ENCODE data around the gene ACSF3.
"Not testable (repeated sequence)": the region's sequence is repeated elsewhere in the genome, so short reads cannot be mapped to it uniquely, and the experiment has no call there.

Gene ACSF3

DNA sequence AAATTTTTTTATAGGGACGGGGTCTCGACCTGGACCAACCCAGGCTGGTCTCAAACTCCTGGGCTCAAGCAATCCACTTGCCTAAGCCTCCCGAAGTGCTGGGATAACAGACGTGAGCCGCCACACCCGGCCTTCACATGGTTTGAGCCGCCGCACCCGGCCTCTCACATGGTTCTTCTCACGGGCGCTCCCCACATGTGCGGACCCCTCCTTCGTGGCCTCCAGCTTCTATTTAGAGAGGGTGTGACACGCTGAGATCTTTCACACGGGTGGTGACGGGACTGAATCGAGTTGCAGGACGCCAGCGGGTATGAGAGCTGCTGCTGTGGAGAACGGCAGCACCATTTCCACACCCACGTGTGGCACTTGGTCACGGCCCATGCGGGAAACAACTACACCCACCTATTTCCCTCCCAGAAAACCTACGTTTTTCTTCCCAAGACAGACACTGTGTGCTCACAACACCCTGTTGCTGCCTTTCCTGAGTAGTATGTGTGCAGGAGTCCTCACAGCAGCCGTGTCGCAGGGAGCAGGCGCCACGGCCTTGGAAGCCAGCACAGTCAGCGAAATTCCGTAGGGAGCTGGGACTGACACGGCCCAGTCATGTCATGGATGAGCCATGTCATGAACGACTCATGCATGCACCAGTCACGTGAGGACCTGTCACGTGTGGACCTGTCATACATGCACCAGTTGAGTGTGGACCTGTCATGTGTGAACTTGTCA, 20.1 kb upstream of the ACSF3 start:
- no peak for DNase-seq (ENCODE audit: low read depth in 2 of 2)

DNA sequence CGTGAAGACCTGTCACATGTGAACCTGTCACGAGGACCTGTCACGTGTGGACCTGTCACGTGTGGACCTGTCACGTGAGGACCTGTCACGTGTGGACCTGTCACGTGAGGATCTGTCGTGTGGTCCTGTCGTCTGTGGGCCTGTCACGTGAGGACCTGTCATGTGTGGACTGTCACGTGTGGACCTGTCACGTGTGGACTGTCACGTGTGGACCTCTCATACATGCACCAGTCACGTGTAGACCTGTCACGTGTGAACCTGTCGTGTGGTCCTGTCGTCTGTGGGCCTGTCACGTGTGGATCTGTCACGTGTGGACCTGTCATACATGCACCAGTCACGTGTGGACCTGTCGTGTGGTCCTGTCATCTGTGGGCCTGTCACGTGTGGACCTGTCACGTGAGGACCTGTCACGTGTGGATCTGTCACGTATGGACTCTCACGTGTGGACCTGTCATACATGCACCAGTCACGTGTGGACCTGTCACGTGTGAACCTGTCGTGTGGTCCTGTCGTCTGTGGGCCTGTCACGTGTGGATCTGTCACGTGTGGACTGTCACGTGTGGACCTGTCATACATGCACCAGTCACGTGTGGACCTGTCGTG, 19.5 kb upstream of the ACSF3 start:
- not testable (repeated sequence) for DNase-seq (ENCODE audit: low read depth in 2 of 2)

DNA sequence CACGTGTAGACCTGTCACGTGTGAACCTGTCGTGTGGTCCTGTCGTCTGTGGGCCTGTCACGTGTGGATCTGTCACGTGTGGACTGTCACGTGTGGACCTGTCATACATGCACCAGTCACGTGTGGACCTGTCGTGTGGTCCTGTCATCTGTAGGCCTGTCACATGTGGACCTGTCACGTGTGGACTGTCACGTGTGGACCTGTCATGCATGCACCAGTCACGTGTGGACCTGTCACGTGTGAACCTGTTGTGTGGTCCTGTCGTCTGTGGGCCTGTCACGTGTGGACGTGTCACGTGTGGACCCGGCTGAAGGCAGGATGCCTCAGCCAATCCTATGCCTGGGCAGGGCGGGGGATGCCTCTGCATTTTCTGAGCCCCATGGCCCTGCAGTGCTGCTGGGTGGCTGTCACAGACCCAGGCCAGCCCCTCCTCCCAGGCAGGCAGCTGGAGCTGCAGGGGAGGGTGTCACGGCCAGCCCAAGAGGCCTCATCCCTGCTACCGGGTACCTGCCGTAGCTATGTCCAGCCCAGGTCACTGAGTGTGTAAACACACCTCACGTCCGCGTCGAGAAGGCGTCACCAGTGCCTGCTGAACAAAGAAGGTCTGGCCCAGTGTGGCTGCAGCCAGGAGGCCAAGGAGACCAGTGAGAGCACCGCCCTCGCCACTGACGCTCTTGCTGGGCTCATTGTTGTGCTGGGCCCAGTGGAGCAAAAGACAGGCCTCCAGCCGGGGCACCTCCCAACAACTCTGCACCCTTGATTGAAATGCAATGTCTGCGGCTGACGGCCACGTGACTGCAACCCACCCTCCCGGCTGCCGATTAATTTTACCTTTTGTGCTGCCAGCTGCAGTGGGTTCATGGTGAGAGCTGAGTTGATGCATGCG, 18.6 kb upstream of the ACSF3 start:
- no peak for DNase-seq (ENCODE audit: low read depth in 2 of 2)

DNA sequence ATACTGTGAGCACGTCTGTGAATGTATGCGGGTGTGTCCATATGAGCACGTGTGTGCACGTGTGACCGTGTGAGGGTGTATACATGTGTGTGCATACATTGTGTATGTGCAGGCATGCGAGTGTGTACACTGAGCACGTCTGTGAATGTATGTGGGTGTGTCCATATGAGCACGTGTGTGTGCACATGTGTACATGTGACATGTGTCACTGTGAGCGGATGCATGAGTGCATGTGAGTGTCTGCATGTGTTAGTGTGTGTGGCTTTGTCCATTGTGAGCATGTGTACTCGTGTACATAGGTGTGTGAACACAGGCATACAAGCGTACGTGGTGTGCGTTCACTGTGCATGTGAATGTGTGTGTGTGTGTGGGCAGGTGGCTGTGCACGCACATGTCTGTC, 17.5 kb upstream of the ACSF3 start:
- no peak for DNase-seq (ENCODE audit: low read depth in 2 of 2)

DNA sequence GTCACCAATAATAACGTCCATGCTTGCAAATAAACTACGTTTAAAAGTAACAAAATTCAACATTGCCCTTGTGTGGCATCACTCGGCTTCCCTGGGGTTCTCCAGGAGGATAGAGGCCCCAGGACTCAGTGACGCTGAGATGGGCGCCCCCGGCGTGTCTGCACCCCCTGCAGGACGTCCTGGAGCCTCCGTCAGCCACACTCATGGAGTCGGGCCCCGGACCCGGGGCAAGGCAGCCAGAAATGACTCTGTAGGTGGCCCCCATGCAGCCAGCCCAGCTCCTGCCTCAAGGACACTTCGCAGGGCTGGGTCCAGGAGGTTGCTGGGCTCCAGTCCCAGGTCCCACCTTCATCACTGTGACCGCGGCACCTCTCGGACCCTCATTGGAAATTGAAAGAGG, 16.6 kb upstream of the ACSF3 start:
- DNase-seq (ENCODE audit: low read depth in 2 of 2), result no peak

DNA sequence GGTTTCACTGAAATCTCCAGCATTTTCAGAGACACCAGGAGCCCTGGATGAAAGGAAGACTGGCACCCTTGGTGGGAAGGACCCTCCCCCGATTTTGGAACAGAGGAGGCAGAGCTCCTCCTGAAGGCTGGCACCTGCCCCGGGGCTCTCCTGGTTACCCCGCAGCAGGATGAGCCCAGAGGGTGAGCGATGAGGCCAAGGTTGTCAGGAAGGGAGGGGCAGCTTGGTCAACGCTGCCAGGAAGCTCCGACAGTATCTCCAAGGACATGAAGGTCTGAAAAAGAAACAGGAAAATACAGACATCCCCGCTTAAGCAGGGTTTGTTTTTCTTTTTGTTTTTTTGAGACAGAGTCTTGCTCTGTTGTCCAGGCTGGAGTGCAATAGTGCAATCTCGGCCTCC, 15.5 kb upstream of the ACSF3 start:
- no peak for DNase-seq (ENCODE audit: low read depth in 2 of 2)

DNA sequence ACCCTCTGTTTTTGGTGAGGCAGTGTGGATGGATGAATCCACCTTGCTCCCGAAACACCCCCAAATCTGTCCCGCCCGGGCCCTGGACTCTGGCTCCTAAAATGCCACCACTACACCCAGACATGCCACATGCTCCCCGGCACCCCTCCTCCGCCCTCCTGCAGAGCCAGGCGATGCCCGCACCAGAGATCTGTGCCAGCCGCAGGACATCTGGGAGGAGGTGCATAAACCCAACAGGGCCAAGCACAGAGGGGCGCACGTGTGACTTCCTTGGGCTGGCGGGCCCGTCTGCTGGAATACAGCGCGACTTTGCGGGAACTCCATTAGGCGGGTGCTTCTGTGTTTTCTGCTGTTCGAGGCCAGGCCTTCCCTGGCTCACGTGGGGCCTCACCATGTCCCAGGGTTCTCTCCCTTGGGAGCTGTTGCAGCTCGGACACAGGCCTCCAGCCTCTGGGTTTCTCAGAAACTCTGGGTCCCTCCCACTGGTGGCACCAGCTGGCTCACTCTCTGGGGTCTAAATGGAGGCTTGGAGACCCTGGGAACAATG, 14.1 kb upstream of the ACSF3 start:
- DNase-seq (ENCODE audit: low read depth in 2 of 2), result no peak

DNA sequence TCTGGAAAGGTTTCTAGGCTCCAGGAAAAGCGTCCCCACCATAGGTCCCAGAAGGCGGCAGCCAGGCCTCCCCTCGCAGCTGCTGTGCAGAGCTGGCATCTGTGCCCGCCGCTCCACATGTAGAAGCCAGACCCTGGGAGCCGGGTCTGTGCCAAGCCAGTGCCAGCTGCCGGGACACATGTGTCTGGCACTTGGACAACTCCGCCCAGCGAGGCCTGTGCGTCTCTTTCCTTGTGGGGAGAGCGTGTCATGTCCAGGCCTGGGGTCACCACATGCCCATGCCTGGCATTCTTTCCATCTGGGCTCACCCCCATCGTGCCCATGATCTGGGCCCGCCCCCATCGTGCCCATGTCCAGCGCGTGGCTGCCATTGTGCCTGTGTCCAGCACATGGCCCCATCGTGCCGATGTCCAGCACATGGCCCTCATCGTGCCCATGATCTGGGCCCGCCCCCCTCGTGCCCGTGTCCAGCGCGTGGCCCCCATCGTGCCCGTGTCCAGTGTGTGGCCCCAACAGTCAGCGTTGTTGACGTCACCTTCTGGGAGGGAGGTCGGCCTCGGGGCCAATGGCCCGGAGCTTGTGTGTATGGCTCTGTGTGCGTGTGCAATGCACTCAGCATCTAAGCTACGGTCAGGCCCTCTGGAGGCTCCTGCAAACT, 13.3 kb upstream of the ACSF3 start:
- DNase-seq (ENCODE audit: low read depth in 2 of 2), result no peak

DNA sequence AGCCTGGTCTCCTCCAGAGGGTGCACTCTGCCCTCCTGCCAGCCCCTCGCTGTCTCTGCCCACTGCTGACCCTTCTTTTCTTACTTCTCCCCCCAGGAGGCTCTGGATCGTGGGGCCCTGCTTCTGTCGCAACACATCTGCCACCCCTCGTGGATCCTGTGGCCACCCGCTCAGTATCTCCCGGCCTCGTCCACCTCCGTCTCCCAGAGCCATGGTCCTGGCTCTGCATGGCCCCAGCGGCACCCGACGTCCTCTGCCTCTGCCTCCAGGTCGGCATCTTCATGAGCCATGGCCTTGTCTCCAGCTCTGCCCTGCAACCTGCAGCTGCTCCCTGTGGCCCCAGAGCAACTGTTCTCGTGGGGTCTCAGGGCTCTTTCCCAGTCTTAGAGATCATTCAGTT, 12.1 kb upstream of the ACSF3 start:
- DNase-seq (ENCODE audit: low read depth in 2 of 2), result no peak

DNA sequence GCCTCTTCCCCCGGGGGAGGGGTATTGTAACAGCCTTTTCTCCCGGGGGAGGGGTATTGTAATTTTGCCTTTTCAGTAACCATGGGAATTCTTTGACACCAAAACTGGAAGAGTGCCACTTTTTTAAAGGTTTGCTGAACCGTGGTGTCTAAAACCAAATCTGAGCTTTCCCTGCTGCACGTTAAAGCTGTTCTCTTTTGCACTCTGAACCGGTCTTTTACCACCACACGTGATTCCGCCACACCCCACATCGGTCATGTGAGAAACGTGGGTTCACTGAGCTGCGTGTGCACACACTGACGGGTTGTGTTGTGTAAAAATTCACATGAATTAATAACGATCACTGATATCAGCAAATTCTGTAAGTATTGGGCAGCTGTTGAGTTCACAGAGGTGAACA, 9.2 kb upstream of the ACSF3 start:
- no peak for DNase-seq (ENCODE audit: low read depth in 2 of 2)

DNA sequence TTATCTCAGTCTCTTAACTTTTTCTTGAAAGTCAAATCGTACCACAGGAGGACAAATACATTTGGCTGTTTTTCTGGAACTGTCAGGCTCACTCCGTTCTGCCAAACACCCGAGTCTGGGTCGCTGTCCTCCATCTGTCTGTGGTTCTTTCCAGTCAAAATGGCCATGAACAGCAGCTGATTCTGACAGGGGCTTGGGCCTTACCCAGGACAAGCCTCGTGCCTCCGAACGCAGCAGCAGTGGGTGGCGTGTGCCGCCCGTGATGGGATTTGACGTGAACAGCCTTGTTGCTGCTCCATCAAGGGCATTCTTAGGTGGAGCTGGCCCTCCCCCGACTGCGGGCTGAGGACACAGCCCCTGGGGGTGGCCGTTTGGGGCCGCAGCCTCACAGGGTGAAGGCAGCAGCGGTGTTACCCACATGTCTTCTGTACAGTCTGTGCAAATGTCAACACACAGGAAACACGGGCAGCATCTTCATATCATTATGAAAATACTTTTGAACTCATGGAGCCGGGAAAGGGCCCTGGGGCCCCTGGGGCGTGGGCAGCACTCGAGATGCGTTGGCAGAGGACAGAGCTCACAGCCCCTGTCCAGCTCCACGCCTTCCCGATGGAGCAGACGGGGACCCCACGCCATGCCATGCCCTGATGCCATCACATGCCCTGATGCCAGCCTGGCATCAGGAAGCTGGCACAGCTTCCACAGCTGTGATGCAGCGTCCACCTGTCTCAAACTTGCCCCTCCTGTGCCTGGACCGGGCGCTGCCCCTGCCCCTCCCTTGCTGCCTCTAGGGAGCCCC, 8.6 kb upstream of the ACSF3 start:
- DNase-seq (ENCODE audit: low read depth in 2 of 2), result no peak

DNA sequence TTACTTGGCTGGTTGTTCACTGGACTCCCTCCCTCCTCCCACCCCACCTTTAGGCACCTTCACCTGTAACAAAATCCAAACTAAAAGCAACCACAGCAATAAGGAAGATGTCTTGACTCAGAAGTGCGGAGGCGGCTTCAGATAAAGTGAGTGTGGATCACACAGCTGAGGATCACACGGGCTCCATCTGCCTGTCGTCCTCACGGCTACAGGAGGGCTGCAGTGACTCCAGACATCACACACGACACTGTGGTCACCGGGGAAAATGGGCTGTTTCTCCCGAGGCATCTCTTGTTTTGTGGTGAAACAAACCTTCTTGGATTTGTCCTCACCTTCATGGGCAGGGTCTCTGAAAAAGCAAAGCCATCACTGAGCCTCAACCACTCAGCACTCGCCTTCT, 7.9 kb upstream of the ACSF3 start:
- DNase-seq (ENCODE audit: low read depth in 2 of 2), result no peak

DNA sequence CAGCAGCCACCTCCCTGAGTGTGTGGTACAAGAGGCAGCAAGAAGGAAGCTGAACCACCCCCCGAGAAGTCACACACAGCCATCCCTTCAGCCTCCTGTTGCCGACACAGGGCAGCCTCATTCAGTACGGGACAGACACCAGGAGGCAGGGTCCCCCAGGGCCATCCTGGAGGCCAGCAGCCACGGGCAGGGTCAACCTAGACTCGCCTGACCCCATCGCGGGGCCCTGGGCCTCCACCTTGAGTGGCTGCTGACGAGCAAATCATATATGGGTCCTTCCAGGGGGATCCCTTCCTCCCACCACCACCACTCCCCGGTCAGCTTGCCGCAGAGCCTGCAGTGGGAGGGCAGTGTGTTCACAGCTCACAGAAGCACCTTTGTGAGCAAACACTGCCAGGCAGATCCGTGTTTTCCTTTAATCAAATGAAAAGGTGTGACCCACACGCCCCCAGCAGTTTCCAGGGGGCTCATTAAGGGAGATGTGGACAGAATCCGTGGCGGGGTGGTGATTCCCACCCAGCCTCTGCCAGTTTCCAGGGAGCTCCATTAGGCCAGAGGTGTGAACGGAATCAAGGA, 5.6 kb upstream of the ACSF3 start:
- no peak for DNase-seq (ENCODE audit: low read depth in 2 of 2)

DNA sequence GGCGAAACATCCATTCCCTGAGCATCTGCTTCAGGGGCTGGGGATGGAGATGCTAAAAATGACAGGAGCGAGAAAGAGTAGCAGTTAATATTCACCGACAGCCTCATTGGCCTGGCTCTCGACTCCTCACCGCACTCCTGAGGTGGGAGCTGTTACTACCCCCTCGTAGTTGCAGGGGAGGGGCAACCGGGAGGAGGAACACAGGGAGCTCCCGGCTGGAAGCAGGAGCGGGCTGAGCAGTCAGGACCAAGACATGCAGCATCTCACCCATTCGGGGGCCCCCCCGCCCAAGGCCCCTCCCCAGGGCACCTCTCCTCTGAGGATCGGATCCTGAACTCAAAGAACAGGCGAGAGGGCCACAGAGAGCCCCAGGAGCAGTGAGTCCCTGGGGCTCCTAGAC, 4.5 kb upstream of the ACSF3 start:
- no peak for DNase-seq (ENCODE audit: low read depth in 2 of 2)

DNA sequence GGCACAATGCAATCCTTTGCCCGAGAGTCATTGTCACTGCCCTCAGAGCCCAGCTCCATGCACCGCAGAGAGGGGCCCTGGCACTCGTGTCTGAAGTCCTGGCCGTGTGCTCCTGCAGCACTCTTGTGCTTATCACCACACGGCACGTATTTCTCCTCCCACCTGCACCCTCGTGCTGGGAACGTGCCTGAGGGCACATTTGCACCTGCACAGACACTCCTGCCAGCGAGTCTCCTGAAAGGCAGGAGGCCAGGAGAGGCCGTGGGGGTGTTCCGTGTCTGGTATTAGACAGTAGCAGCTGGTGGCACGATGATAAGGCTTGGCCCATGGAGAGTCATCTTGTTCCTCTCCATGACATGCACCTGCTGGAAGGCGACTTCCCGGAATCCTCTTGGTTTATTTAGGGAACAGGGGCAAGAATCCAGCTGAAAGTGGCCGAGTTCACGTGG, 3.4 kb upstream of the ACSF3 start:
- no peak for DNase-seq (ENCODE audit: low read depth in 2 of 2)

DNA sequence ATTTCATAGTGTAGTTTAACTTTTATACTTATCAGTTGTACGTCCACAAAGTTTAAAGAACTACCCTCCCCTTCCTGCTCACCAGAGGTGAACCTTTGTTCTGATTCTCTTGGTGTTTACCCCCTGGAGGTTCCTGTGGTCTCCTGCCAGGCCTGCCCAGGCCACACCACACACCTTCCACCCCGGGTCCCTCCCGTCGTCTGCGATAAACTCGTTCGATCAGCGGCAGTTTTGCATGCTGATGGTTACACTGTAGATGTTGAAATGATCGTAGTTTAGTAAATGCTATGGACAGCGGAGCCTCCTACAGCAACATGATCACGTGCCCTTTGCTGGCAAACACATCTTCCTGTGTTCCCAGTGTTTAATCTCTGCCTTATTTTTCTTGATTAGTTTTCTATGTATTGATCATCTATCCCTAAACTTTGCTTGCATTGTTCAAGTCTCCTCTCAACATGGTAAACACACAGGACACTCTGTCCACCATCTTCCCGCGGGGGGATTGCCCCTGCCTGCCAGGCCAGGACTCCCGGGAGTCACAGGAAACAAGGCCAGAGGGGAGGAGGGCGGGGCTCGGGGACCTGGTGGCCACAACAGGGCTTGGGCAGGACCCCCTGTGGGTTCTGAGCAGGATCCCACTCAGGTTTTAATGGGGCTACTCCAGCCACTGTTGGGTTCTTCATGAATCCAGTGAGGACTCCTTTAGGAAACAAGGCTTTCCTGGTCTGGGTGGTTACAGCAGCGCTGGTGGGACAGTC, 2.8 kb upstream of the ACSF3 start:
- DNase-seq (ENCODE audit: low read depth in 2 of 2), result no peak

DNA sequence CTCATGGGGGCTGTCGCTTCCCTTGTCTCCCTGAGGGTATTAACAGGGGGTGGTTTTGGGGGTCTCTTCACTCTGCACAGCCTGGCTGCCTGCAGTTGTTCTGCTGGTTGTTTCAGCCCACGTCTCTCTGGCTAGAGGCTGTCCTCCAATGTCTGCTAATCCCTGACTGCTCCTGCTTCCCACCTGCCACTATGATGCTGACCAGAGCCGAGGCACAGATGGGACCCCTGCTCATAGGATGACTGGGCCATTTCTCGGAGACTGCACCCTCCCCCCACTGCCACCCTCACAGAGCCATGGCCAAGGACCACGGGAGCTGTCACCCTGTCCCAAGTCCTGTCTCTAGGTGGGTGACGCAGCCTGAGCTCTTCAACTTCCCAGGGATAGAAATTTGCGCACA, 1.6 kb upstream of the ACSF3 start:
- DNase-seq (ENCODE audit: low read depth in 2 of 2), result no peak

DNA sequence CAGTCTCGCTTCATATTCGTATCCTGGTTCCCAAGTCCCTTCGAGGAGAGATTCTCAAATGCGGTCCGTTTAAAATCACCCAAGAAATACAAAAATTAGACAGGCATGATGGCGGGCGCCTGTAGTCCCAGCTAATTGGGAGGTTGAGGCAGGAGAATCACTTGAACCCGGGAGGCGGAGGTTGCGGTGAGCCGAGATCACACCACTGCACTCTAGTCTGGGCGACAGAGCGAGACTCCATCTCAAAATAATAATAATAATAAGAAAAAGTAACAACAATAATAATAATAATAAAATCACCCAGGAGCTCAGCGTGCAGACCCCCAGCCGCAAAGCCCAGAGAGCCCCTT, 425 bp upstream of the ACSF3 start:
- DNase-seq (ENCODE audit: low read depth in 2 of 2), result not testable (repeated sequence)

DNA sequence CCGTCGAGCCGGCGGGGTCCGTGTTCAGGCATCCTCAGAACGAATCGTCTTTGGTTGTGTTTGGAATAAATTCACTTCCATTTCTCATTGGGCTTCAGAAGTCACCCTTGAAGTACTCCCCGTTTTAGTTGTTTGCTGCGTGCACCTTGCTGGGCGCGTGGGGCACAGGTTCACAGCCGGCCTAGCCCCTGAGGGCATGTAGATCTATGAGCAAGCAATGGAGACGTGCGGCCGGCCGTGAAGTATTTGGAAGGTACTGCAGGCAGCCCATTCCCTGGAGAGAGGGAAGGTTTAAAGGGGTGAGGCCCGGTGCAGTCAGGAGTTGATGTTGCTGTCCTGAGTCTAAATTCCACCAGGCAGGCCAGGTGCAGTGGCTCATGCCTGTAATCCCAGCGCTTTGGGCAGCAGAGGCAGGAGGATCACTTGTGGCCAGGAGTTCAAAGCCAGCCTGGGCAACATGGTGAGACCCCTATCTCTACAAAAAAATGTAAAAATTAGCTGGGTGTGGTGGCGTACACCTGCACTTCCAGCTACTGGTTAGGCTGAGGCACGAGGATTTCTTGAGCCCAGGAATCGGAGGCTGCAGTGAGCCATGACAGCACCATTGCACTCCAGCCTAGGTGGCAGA, 714 bp downstream of the ACSF3 start:
- DNase-seq (ENCODE audit: low read depth in 2 of 2), result no peak

DNA sequence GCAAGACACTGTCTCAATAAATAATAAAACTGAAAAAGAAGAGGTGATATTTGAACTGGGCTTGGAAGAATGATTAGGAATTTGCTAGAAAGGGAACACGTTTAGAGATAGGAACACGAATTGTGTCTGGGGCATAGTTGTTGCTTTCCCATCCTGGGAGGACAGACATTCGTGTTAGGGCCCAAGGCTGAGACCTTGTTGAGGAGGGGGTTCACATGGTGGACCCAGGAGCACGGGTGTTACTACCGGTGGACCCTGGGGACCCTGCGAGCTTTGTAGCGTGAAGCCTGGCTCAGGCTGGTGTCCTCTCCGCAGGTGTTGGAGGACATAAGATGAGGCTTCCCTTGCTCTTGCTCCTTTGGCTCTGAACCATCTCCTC, 1.2 kb downstream of the ACSF3 start:
- no peak for DNase-seq (ENCODE audit: low read depth in 2 of 2)
